Stimulated activated naive CD4-positive, alpha-beta T cell (primary cell): ENCODE results near the gene MYO9A.

ENCODE experiments used
- DNase-seq, 6 experiments: peaks; one replicate each; lab custom pipeline; 2025; lab: John Stamatoyannopoulos, UW

The MYO9A gene

GRCh38 chr15:71957026-71957425, 160.9 kb downstream of the MYO9A start:
- no peak for DNase-seq

GRCh38 chr15:71951134-71951533, 166.8 kb downstream of the MYO9A start:
- no peak for DNase-seq

GRCh38 chr15:71945012-71945411, 172.9 kb downstream of the MYO9A start:
- no peak for DNase-seq

GRCh38 chr15:71943806-71944205, 174.1 kb downstream of the MYO9A start:
- no peak for DNase-seq

GRCh38 chr15:71939981-71940588, 177.9 kb downstream of the MYO9A start:
- no peak for DNase-seq

- DNase-seq: no peak
These were observed 180.2 kb downstream of the MYO9A start for GRCh38 chr15:71937650-71938311.

GRCh38 chr15:71934446-71934845, 183.5 kb downstream of the MYO9A start:
- no peak for DNase-seq

- DNase-seq: no peak
These were observed 185.3 kb downstream of the MYO9A start for GRCh38 chr15:71932689-71933088.

- no peak for DNase-seq
These were observed 186.7 kb downstream of the MYO9A start for GRCh38 chr15:71931261-71931660.

GRCh38 chr15:71925145-71925544, 192.8 kb downstream of the MYO9A start:
- DNase-seq: no peak

GRCh38 chr15:71921191-71921590, 196.8 kb downstream of the MYO9A start:
- no peak for DNase-seq

- no peak for DNase-seq
These were observed 197.4 kb downstream of the MYO9A start for GRCh38 chr15:71920573-71920972.

- no peak for DNase-seq
These were observed 201.1 kb downstream of the MYO9A start for GRCh38 chr15:71916834-71917233.

- no peak for DNase-seq
These were observed 203.9 kb downstream of the MYO9A start for GRCh38 chr15:71914092-71914491.

GRCh38 chr15:71899674-71900073, 218.3 kb downstream of the MYO9A start:
- DNase-seq: no peak

- DNase-seq: no peak
These were observed 224.3 kb downstream of the MYO9A start for GRCh38 chr15:71893691-71894090.

GRCh38 chr15:71892335-71892734, 225.6 kb downstream of the MYO9A start:
- no peak for DNase-seq

- DNase-seq: no peak
These were observed 226.9 kb downstream of the MYO9A start for GRCh38 chr15:71891026-71891425.

GRCh38 chr15:71889947-71890346, 228.0 kb downstream of the MYO9A start:
- DNase-seq: no peak

- DNase-seq: no peak
These were observed 228.6 kb downstream of the MYO9A start for GRCh38 chr15:71889385-71889784.

- no peak for DNase-seq
These were observed 229.2 kb downstream of the MYO9A start for GRCh38 chr15:71888797-71889196.

- DNase-seq: no peak
These were observed 232.6 kb downstream of the MYO9A start for GRCh38 chr15:71885390-71885789.

GRCh38 chr15:71883447-71883846, 234.5 kb downstream of the MYO9A start:
- no peak for DNase-seq

- no peak for DNase-seq
These were observed 237.7 kb downstream of the MYO9A start for GRCh38 chr15:71880276-71880675.
